HEK293 (cell line): ENCODE data around the gene GRIK2.

ENCODE experiments used
- CTCF ChIA-PET: fragments of 350-600 bp; formaldehyde crosslinking; extraction: SDS; loops from one replicate; lab custom pipeline; 2021; ENCODE audit warnings: antibody characterized with exemption; lab: Yijun Ruan, JAX
- POLR2A ChIA-PET: fragments of 300-600 bp; formaldehyde crosslinking; extraction: SDS; loops from one replicate; lab custom pipeline; 2020; ENCODE audit warnings: antibody characterized with exemption, inconsistent platforms; lab: Yijun Ruan, JAX
- H3K27ac ChIP-seq: fragments of 200-500 bp; sonication (Bioruptor generic); 2 replicates; pipeline ENCODE4 v1.5.1; 2014; ENCODE audit warnings: low read depth, low read length, control low read depth, inconsistent platforms; ENCODE audit errors: extremely low read depth
- H3K36me3 ChIP-seq, 2 experiments: fragments of 200-500 bp in 1 of 2; sonication (Bioruptor generic) in 1 of 2; 1 replicate in 1 of 2; 2 replicates in 1 of 2; pipeline ENCODE4 v1.5.1; 2014 to 2017; ENCODE audit warnings: inconsistent platforms in 2 of 2, low read length in 2 of 2; ENCODE audit not compliant: control insufficient read depth in 2 of 2, insufficient read depth in 1 of 2
- H3K4me1 ChIP-seq: fragments of 200-500 bp; sonication (Bioruptor generic); 2 replicates; pipeline ENCODE4 v1.5.1; 2014; ENCODE audit warnings: mild to moderate bottlenecking, low read length, inconsistent platforms; ENCODE audit not compliant: control insufficient read depth, insufficient read depth
- H3K4me3 ChIP-seq: 2 replicates; pipeline ENCODE4 v1.5.1; 2011; ENCODE audit warnings: low read depth, mild to moderate bottlenecking, control low read depth, low read length, moderate library complexity
- H3K9me3 ChIP-seq: fragments of 200-500 bp; sonication (Bioruptor generic); 2 replicates; pipeline ENCODE4 v1.5.1; 2014; ENCODE audit warnings: low read depth, low read length, inconsistent platforms; ENCODE audit not compliant: control insufficient read depth, insufficient read depth
- KLF1 ChIP-seq: fragments of 450-650 bp; formaldehyde crosslinking; IDR thresholded peaks from 2 replicates; pipeline ENCODE4 v1.5.1; 2016; ENCODE audit warnings: missing biosample characterization, missing genetic modification characterization
- KLF16 ChIP-seq: fragments of 450-650 bp; formaldehyde crosslinking; IDR thresholded peaks from 2 replicates; pipeline ENCODE4 v1.5.1; 2017; ENCODE audit warnings: missing biosample characterization, missing genetic modification characterization
- OVOL3 ChIP-seq: fragments of 450-650 bp; formaldehyde crosslinking; IDR thresholded peaks from 2 replicates; pipeline ENCODE4 v1.5.1; 2016; ENCODE audit warnings: missing biosample characterization, missing genetic modification characterization
- WT1 ChIP-seq: fragments of 450-650 bp; formaldehyde crosslinking; IDR thresholded peaks from 2 replicates; pipeline ENCODE4 v1.5.1; 2016; ENCODE audit warnings: missing biosample characterization, missing genetic modification characterization
- ZNF214 ChIP-seq: fragments of 450-650 bp; formaldehyde crosslinking; IDR thresholded peaks from 2 replicates; pipeline ENCODE4 v1.5.1; 2017; ENCODE audit warnings: missing biosample characterization, mild to moderate bottlenecking, missing genetic modification characterization, borderline replicate concordance
- ZNF335 ChIP-seq: fragments of 450-650 bp; formaldehyde crosslinking; conservative IDR thresholded peaks from 2 replicates; pipeline ENCODE4 v1.5.1; 2016; ENCODE audit warnings: missing biosample characterization, missing genetic modification characterization
- ZNF777 ChIP-seq: fragments of 450-650 bp; formaldehyde crosslinking; IDR thresholded peaks from 2 replicates; pipeline ENCODE4 v1.5.1; 2017; ENCODE audit warnings: missing biosample characterization, missing genetic modification characterization, borderline replicate concordance
- TF ChIP-seq, protein P1 (sequence below): fragments of 450-650 bp; formaldehyde crosslinking; IDR thresholded peaks from 2 replicates; pipeline ENCODE4 v1.5.1; 2017; ENCODE audit warnings: missing biosample characterization, missing genetic modification characterization
- TF ChIP-seq, protein P2 (sequence below): fragments of 450-650 bp; formaldehyde crosslinking; IDR thresholded peaks from 2 replicates; pipeline ENCODE4 v1.5.0; 2017; ENCODE audit warnings: missing biosample characterization, missing genetic modification characterization, borderline replicate concordance
- TF ChIP-seq, protein P3 (sequence below): fragments of 450-650 bp; formaldehyde crosslinking; IDR thresholded peaks from 2 replicates; pipeline ENCODE4 v1.5.1; 2016; ENCODE audit warnings: missing biosample characterization, missing genetic modification characterization
- TF ChIP-seq, protein P4 (sequence below): fragments of 450-650 bp; formaldehyde crosslinking; IDR thresholded peaks from 2 replicates; pipeline ENCODE4 v1.5.1; 2016; ENCODE audit warnings: missing biosample characterization, missing genetic modification characterization
- TF ChIP-seq, protein P5 (sequence below): fragments of 450-650 bp; formaldehyde crosslinking; conservative IDR thresholded peaks from 2 replicates; pipeline ENCODE4 v1.5.1; 2016; ENCODE audit warnings: low read depth, missing biosample characterization, missing genetic modification characterization

GRIK2 gene

DNA sequence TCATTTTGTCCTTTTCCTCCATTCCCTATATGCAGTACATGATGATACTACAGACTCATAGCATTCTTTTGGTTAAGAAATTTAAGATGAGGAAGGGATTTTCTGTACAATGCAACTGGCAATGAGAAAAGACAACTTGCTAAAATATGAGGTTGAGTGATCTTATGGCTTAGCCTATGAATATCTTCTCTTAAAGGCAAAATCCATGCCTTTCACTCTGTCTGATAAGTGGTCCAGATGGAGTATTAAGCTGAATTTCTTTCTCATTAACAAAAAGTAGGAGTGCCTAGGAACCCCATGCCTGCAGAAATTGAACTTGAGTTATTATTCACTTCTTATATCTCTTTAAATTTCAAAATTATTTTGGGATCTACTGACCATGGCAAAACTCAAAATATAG is 135.3 kb downstream of the GRIK2 start:
- TF ChIP-seq KLF1 (tag by site-specific recombination) (no peak), KLF16 (tag by site-specific recombination) (no peak), ZNF335 (tag by site-specific recombination) (no peak), WT1 (tag by site-specific recombination) (no peak), OVOL3 (tag by site-specific recombination) (no peak), ZNF214 (tag by site-specific recombination) (no peak), ZNF777 (no peak)
- TF ChIP-seq, protein P1, sequence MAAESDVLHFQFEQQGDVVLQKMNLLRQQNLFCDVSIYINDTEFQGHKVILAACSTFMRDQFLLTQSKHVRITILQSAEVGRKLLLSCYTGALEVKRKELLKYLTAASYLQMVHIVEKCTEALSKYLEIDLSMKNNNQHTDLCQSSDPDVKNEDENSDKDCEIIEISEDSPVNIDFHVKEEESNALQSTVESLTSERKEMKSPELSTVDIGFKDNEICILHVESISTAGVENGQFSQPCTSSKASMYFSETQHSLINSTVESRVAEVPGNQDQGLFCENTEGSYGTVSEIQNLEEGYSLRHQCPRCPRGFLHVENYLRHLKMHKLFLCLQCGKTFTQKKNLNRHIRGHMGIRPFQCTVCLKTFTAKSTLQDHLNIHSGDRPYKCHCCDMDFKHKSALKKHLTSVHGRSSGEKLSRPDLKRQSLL = no peak
- TF ChIP-seq, protein P2, sequence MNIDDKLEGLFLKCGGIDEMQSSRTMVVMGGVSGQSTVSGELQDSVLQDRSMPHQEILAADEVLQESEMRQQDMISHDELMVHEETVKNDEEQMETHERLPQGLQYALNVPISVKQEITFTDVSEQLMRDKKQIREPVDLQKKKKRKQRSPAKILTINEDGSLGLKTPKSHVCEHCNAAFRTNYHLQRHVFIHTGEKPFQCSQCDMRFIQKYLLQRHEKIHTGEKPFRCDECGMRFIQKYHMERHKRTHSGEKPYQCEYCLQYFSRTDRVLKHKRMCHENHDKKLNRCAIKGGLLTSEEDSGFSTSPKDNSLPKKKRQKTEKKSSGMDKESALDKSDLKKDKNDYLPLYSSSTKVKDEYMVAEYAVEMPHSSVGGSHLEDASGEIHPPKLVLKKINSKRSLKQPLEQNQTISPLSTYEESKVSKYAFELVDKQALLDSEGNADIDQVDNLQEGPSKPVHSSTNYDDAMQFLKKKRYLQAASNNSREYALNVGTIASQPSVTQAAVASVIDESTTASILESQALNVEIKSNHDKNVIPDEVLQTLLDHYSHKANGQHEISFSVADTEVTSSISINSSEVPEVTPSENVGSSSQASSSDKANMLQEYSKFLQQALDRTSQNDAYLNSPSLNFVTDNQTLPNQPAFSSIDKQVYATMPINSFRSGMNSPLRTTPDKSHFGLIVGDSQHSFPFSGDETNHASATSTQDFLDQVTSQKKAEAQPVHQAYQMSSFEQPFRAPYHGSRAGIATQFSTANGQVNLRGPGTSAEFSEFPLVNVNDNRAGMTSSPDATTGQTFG (tag by site-specific recombination) = no peak
- TF ChIP-seq, protein P3, sequence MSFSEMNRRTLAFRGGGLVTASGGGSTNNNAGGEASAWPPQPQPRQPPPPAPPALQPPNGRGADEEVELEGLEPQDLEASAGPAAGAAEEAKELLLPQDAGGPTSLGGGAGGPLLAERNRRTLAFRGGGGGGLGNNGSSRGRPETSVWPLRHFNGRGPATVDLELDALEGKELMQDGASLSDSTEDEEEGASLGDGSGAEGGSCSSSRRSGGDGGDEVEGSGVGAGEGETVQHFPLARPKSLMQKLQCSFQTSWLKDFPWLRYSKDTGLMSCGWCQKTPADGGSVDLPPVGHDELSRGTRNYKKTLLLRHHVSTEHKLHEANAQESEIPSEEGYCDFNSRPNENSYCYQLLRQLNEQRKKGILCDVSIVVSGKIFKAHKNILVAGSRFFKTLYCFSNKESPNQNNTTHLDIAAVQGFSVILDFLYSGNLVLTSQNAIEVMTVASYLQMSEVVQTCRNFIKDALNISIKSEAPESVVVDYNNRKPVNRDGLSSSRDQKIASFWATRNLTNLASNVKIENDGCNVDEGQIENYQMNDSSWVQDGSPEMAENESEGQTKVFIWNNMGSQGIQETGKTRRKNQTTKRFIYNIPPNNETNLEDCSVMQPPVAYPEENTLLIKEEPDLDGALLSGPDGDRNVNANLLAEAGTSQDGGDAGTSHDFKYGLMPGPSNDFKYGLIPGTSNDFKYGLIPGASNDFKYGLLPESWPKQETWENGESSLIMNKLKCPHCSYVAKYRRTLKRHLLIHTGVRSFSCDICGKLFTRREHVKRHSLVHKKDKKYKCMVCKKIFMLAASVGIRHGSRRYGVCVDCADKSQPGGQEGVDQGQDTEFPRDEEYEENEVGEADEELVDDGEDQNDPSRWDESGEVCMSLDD (tag by site-specific recombination) = no peak
- TF ChIP-seq, protein P4, sequence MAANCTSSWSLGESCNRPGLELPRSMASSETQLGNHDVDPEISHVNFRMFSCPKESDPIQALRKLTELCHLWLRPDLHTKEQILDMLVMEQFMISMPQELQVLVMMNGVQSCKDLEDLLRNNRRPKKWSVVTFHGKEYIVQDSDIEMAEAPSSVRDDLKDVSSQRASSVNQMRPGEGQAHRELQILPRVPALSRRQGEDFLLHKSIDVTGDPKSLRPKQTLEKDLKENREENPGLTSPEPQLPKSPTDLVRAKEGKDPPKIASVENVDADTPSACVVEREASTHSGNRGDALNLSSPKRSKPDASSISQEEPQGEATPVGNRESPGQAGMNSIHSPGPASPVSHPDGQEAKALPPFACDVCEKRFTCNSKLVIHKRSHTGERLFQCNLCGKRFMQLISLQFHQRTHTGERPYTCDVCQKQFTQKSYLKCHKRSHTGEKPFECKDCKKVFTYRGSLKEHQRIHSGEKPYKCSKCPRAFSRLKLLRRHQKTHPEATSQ (tag by site-specific recombination) = no peak
- Histone ChIP-seq H3K4me3 (no peak overlapping the region), H3K36me3 (no peaks in the 10 kb centered on the region), H3K4me1 (no peaks in the 10 kb centered on the region), H3K27ac (no peak overlapping the region), H3K9me3 (no peaks in the 10 kb centered on the region)
- ChIA-PET POLR2A (no interaction called here), CTCF (no interaction called here)

DNA sequence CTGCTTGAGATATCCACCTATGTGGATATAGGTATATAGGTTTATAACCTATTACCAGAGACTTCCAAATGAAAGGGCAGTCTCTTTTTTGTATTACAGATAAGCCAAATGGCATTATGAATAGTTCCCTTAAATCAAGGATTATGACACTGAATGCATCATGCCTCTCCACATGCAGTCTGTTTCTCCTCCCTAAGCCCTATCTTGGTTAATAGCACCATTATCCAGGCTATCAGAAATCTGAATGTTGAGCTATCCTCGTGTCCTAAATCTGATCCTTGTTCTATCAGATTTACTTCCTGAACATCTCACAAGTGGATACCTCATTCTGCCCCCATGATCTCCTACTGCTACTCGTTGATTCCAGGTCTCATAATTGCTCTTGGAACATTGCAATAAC is 138.0 kb downstream of the GRIK2 start:
- CTCF ChIA-PET = no interaction called here
- Histone ChIP-seq H3K9me3 (no peaks in the 10 kb centered on the region), H3K27ac (no peak overlapping the region), H3K4me3 (no peak overlapping the region)
- POLR2A ChIA-PET = no interaction called here
- TF ChIP-seq, protein P5, sequence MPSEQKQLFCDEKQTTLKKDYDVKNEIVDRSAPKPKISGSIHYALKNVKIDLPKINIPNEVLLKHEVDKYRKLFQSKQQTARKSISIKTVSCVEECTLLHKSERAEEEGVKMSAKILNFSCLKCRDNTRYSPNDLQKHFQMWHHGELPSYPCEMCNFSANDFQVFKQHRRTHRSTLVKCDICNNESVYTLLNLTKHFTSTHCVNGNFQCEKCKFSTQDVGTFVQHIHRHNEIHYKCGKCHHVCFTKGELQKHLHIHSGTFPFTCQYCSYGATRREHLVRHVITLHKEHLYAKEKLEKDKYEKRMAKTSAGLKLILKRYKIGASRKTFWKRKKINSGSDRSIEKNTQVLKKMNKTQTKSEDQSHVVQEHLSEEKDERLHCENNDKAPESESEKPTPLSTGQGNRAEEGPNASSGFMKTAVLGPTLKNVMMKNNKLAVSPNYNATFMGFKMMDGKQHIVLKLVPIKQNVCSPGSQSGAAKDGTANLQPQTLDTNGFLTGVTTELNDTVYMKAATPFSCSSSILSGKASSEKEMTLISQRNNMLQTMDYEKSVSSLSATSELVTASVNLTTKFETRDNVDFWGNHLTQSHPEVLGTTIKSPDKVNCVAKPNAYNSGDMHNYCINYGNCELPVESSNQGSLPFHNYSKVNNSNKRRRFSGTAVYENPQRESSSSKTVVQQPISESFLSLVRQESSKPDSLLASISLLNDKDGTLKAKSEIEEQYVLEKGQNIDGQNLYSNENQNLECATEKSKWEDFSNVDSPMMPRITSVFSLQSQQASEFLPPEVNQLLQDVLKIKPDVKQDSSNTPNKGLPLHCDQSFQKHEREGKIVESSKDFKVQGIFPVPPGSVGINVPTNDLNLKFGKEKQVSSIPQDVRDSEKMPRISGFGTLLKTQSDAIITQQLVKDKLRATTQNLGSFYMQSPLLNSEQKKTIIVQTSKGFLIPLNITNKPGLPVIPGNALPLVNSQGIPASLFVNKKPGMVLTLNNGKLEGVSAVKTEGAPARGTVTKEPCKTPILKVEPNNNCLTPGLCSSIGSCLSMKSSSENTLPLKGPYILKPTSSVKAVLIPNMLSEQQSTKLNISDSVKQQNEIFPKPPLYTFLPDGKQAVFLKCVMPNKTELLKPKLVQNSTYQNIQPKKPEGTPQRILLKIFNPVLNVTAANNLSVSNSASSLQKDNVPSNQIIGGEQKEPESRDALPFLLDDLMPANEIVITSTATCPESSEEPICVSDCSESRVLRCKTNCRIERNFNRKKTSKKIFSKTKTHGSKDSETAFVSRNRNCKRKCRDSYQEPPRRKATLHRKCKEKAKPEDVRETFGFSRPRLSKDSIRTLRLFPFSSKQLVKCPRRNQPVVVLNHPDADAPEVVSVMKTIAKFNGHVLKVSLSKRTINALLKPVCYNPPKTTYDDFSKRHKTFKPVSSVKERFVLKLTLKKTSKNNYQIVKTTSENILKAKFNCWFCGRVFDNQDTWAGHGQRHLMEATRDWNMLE (tag by site-specific recombination) = no peak
- TF ChIP-seq, all 188 proteins: peak for 0
- Histone ChIP-seq H3K4me1 (no peaks in the 10 kb centered on the region), H3K36me3 (no peaks in the 10 kb centered on the region)
